Muscle of leg (tissue), 11 donors: ENCODE data around the gene DPM1. TPM values are rescaled to one million over a fixed set of nuclear protein-coding genes. Genes with fewer than 3 reads are reported as not detected.
"Not testable (repeated sequence)": the region's sequence is repeated elsewhere in the genome, so short reads cannot be mapped to it uniquely, and the experiment has no call there.

Experiments used
- DNase-seq: peaks from one replicate; pipeline ENCODE4 v3.0.0; 2013
- H3K27ac ChIP-seq: one replicate; pipeline ENCODE4 v1.5.1; 2013; ENCODE audit warnings: mild to moderate bottlenecking, low read length, control low read depth
- H3K27me3 ChIP-seq: one replicate; pipeline ENCODE4 v1.6.1; 2013; ENCODE audit warnings: low read length; ENCODE audit not compliant: control insufficient read depth, insufficient read depth
- H3K36me3 ChIP-seq: one replicate; pipeline ENCODE4 v1.6.1; 2013; ENCODE audit warnings: low read length; ENCODE audit not compliant: control insufficient read depth, insufficient read depth
- H3K4me1 ChIP-seq: one replicate; pipeline ENCODE4 v1.6.1; 2013; ENCODE audit warnings: low read length; ENCODE audit not compliant: control insufficient read depth, insufficient read depth
- H3K4me3 ChIP-seq: one replicate; pipeline ENCODE4 v1.5.1; 2013; ENCODE audit warnings: low read length, control low read depth
- H3K9me3 ChIP-seq: replicated peaks from 2 replicates; pipeline ENCODE4 v1.6.1; 2013; ENCODE audit warnings: low read depth, low read length; ENCODE audit not compliant: control insufficient read depth
- WGBS: methylation state at CpG from one replicate; pipeline ENCODE4 v1.1.5; 2013; ENCODE audit warnings: missing lambda C conversion rate; ENCODE audit not compliant: insufficient coverage; 5-methylcytosine and 5-hydroxymethylcytosine counted together
- polyA plus RNA-seq, 8 donors: library from polyadenylated mRNA; unstranded; fragments of 120-200 nt; gene quantifications; one replicate each; pipeline versions ENCODE4 v1.2.1 to v1.2.3, GENCODE V29; 2013; ENCODE audit warnings: inconsistent platforms in 1 of 8, low replicate concordance in 1 of 8; ENCODE audit not compliant: insufficient read length in 8 of 8, insufficient read depth in 1 of 8
- total RNA-seq: library from RNA; stranded (reverse); fragments of 120-200 nt; gene quantifications from one replicate; pipeline ENCODE4 v1.2.4, GENCODE V29; 2013

Gene DPM1
- total and polyA plus RNA-seq, 9 donors: 41.1 to 52.3 (median 46.0) TPM

- WGBS: 46% methylated on average over 21 of the region's 26 CpGs
- H3K4me1 ChIP-seq: peaks cover 4% of the 10 kb centered on the region
- peak; percentile 63 for DNase-seq
- no peak overlapping the region for H3K4me3 ChIP-seq
- H3K27ac ChIP-seq: no peak overlapping the region
- no peaks in the 10 kb centered on the region for H3K9me3 ChIP-seq
- peaks cover 16% of the 10 kb centered on the region for H3K27me3 ChIP-seq
- no peaks in the 10 kb centered on the region for H3K36me3 ChIP-seq
These were observed 22.8 kb upstream of the DPM1 start for GRCh38 chr20:50980851-50981713.

- peaks cover 18% of the 10 kb centered on the region for H3K27me3 ChIP-seq
- H3K36me3 ChIP-seq: no peaks in the 10 kb centered on the region
- no peak overlapping the region for H3K27ac ChIP-seq
- peaks cover 4% of the 10 kb centered on the region for H3K4me1 ChIP-seq
- peak; percentile 36 for DNase-seq
- no peaks in the 10 kb centered on the region for H3K9me3 ChIP-seq
- WGBS: 63% methylated on average over 3 of the region's 8 CpGs
- H3K4me3 ChIP-seq: no peak overlapping the region
These were observed 21.8 kb upstream of the DPM1 start for GRCh38 chr20:50980071-50980681.

- H3K36me3 ChIP-seq, H3K27ac ChIP-seq, H3K4me1 ChIP-seq, H3K4me3 ChIP-seq, DNase-seq, H3K9me3 ChIP-seq: not testable (repeated sequence)
- peaks cover 18% of the 10 kb centered on the region for H3K27me3 ChIP-seq
- 78% methylated on average over 3 of the region's 4 CpGs for WGBS
These were observed 20.2 kb upstream of the DPM1 start for GRCh38 chr20:50978533-50978932.

GRCh38 chr20:50977066-50978021 lies 19.0 kb upstream of the DPM1 start:
- H3K4me3 ChIP-seq: no peak overlapping the region
- H3K36me3 ChIP-seq: no peaks in the 10 kb centered on the region
- peaks cover 18% of the 10 kb centered on the region for H3K27me3 ChIP-seq
- H3K27ac ChIP-seq: no peak overlapping the region
- peaks cover 4% of the 10 kb centered on the region for H3K4me1 ChIP-seq
- DNase-seq: no peak
- 35% methylated on average over 20 of the region's 20 CpGs for WGBS
- no peaks in the 10 kb centered on the region for H3K9me3 ChIP-seq

GRCh38 chr20:50975701-50976330 lies 17.5 kb upstream of the DPM1 start:
- Histone ChIP-seq H3K27ac (no peak overlapping the region), H3K9me3 (no peaks in the 10 kb centered on the region), H3K4me3 (no peak overlapping the region), H3K27me3 (peaks cover 18% of the 10 kb centered on the region), H3K36me3 (no peaks in the 10 kb centered on the region), H3K4me1 (no peaks in the 10 kb centered on the region)
- DNase-seq: no peak
- WGBS: 87% methylated on average over 10 of the region's 10 CpGs

- Histone ChIP-seq H3K4me3 (no peak overlapping the region), H3K4me1 (no peaks in the 10 kb centered on the region), H3K27ac (no peak overlapping the region), H3K9me3 (no peaks in the 10 kb centered on the region), H3K36me3 (no peaks in the 10 kb centered on the region), H3K27me3 (peaks cover 4% of the 10 kb centered on the region)
- WGBS: 81% methylated on average over 4 of the region's 8 CpGs
- no peak for DNase-seq
These were observed 11.6 kb upstream of the DPM1 start for GRCh38 chr20:50969912-50970311.

GRCh38 chr20:50969435-50969834 lies 11.1 kb upstream of the DPM1 start:
- Histone ChIP-seq H3K36me3 (no peaks in the 10 kb centered on the region), H3K4me1 (no peaks in the 10 kb centered on the region), H3K27me3 (peaks cover 4% of the 10 kb centered on the region), H3K4me3 (no peak overlapping the region), H3K27ac (no peak overlapping the region), H3K9me3 (no peaks in the 10 kb centered on the region)
- 50% methylated on average over 1 of the region's 5 CpGs for WGBS
- no peak for DNase-seq

- Histone ChIP-seq H3K27ac (no peak overlapping the region), H3K9me3 (no peaks in the 10 kb centered on the region), H3K4me3 (no peak overlapping the region), H3K4me1 (no peaks in the 10 kb centered on the region), H3K36me3 (no peaks in the 10 kb centered on the region), H3K27me3 (peaks cover 4% of the 10 kb centered on the region)
- DNase-seq: no peak
- 78% methylated on average over 7 of the region's 9 CpGs for WGBS
These were observed 10.0 kb upstream of the DPM1 start for GRCh38 chr20:50968289-50968688.

- H3K4me1 ChIP-seq: no peaks in the 10 kb centered on the region
- DNase-seq: no peak
- H3K27me3 ChIP-seq: peaks cover 4% of the 10 kb centered on the region
- H3K9me3 ChIP-seq: no peaks in the 10 kb centered on the region
- no peak overlapping the region for H3K4me3 ChIP-seq
- 33% methylated on average over 6 of the region's 7 CpGs for WGBS
- no peaks in the 10 kb centered on the region for H3K36me3 ChIP-seq
- H3K27ac ChIP-seq: no peak overlapping the region
These were observed 9.3 kb upstream of the DPM1 start for GRCh38 chr20:50967586-50967985.
